Psoas muscle (tissue), 8 donors: ENCODE results near the gene SPTB. TPM values are rescaled to one million over a fixed set of nuclear protein-coding genes. Genes with fewer than 3 reads are reported as not detected.

Source experiments
- ATAC-seq, 4 donors: fragments of 200-7000 bp; cut with Tn5 transposase; one replicate each; pipeline ENCODE4 v1.9.1; 2020; ENCODE audit warnings: moderate library complexity in 3 of 4, mild to moderate bottlenecking in 2 of 4
- DNase-seq, 2 donors: peaks; one replicate each; pipeline ENCODE4 v3.0.0-alpha.2; 2020
- H3K27ac ChIP-seq: fragments of 200-600 bp; one replicate; pipeline ENCODE4 v1.8.0; 2022
- H3K27me3 ChIP-seq, 3 donors: fragments of 200-600 bp in 1 of 3; one replicate each; pipeline versions ENCODE4 v1.6.1 to v1.8.0; 2013 to 2022; ENCODE audit warnings: low read length in 2 of 3, mild to moderate bottlenecking in 2 of 3, moderate library complexity in 1 of 3; ENCODE audit not compliant: insufficient read depth in 3 of 3
- H3K36me3 ChIP-seq, 2 donors: fragments of 200-600 bp in 1 of 2; one replicate each; pipeline versions ENCODE4 v1.6.1 to v1.8.0; 2013 to 2022; ENCODE audit warnings: low read depth in 1 of 2, mild to moderate bottlenecking in 1 of 2, moderate library complexity in 1 of 2; ENCODE audit not compliant: insufficient read depth in 1 of 2
- H3K4me1 ChIP-seq: fragments of 200-600 bp; one replicate; pipeline ENCODE4 v1.8.0; 2022
- H3K4me3 ChIP-seq: fragments of 200-600 bp; one replicate; pipeline ENCODE4 v1.8.0; 2022; ENCODE audit warnings: mild to moderate bottlenecking
- H3K9me3 ChIP-seq: fragments of 200-600 bp; one replicate; pipeline ENCODE4 v1.8.0; 2022
- WGBS, 3 donors: extraction: QIAGEN DNeasy Blood & Tissue Kit; methylation state at CpG; one replicate each; pipeline versions ENCODE4 v1.1.6 to v1.1.7; 2013; 5-methylcytosine and 5-hydroxymethylcytosine counted together
- intact Hi-C, 2 donors: fragments of 100-400 bp; cut with DNase I; formaldehyde crosslinking; loops; one replicate each; pipeline versions ENCODE4 v1.11.0 to v1.14.2; 2022
- polyA plus RNA-seq, 3 donors: library from polyadenylated mRNA; stranded (reverse); fragments of 200-250 nt; gene quantifications; one replicate each; pipeline ENCODE4 v1.2.3, GENCODE V29; 2013
- total RNA-seq, 4 donors: library from RNA; stranded (reverse); fragmentation: NEBNext Ultra II Directional in 2 of 4; extraction: Animal tissue kit (Norgen Biotek cat#: 25700) in 2 of 4; gene quantifications; one replicate each; pipeline versions ENCODE4 v1.2.1 to v1.2.4, GENCODE V29; 2021 to 2023
- TF ChIP-seq, protein P1 (sequence below): fragments of 200-600 bp; IDR thresholded peaks from one replicate; pipeline ENCODE4 v1.8.0; 2022; ENCODE audit warnings: antibody characterized with exemption
- donor health status: healthy with polysubstance abuse.
- donor health status: DM: no; HTN: no; CAD: no; lungs with moderate emphysema.
- donor health status: Bipolar disorder and iron deficiency.
- donor health status: healthy.
- donor health status: DM: yes; HTN: yes; CAD: no.
- donor health status: DM: no; HTN: no; CAD: no.
- donor health status: DM: no; HTN: no; CAD: no.
- donor health status: DM: yes; HTN: yes; CAD: no.

The SPTB gene
- total and polyA plus RNA-seq, 7 donors: 43.4 to 540 (median 374) TPM

DNA sequence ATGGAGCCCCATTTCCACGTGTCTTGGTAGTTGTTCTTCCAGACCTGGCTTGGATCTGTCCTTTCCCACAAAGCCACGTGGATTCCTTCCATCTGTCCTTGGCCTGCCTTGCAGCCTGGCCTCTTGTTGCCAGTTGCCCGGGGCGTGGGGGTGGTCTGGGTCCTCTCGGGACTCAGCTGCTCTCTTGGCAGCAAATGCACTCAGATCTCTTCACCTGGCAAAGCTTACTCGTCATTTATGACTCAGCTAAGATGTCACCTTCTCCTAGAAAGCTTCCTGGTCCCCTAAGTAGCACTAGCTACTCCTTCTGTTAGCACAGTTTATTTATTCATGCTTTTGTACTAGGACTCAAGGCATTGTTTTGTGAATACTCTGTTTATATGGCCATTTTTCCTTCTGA lies 161.8 kb downstream of the SPTB start:
- TF ChIP-seq, protein P1, sequence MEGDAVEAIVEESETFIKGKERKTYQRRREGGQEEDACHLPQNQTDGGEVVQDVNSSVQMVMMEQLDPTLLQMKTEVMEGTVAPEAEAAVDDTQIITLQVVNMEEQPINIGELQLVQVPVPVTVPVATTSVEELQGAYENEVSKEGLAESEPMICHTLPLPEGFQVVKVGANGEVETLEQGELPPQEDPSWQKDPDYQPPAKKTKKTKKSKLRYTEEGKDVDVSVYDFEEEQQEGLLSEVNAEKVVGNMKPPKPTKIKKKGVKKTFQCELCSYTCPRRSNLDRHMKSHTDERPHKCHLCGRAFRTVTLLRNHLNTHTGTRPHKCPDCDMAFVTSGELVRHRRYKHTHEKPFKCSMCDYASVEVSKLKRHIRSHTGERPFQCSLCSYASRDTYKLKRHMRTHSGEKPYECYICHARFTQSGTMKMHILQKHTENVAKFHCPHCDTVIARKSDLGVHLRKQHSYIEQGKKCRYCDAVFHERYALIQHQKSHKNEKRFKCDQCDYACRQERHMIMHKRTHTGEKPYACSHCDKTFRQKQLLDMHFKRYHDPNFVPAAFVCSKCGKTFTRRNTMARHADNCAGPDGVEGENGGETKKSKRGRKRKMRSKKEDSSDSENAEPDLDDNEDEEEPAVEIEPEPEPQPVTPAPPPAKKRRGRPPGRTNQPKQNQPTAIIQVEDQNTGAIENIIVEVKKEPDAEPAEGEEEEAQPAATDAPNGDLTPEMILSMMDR: no peak
- no peaks in the 10 kb centered on the region for H3K36me3 ChIP-seq
- ATAC-seq: peak; percentile 43 to 72 (median 59)
- DNase-seq: peak in 1 of 2 donors; percentile 33
- peaks cover 24% of the 10 kb centered on the region for H3K4me1 ChIP-seq
- no peak overlapping the region for H3K4me3 ChIP-seq
- WGBS, 3 donors: 12 to 24% (median 13%) methylated on average over 6 of the region's 6 CpGs
- intact Hi-C loops: no loop called here
- peaks cover 12% of the 10 kb centered on the region for H3K9me3 ChIP-seq
- H3K27me3 ChIP-seq: no peaks in the 10 kb centered on the region
- peak overlapping the region; percentile 30 for H3K27ac ChIP-seq

DNA sequence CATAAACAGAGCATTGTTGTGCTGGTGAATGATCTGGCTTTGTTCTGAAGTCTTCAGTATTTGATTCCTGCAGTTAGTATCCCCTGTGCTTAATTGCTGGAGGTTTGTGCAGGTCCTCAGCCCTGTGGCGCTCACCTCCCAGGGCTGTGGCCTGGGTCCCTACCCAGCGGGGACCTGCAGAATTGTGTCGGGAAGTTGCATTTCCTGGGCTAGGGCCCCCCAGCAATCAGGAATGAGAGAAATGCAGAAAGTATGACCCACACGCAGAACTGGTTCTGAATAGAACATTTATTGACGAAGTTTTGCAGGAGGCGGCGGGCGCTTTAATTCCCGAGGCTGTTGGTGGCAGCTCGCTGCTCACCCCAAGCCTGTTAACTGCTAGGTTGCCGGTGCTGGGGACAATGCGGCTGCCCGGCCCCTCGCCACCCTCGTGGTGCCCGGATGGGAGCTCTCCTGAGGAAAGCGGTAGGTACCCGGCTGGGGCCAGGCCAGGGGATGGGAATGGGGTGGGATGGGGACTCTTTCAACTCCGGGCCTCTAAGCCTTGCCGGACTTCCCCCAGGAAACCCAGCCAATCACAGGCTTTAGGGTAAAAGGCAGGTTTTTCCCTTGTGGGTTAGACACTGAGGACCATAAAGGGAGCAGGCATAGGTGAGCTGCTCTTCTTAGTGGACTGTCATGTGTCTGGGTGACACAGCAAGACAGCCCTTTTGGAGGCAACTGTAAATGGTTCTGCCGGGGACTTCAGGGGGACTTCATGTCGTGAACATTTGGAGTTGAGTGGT lies 163.9 kb downstream of the SPTB start:
- 39 to 69% (median 49%) methylated on average over 22 of the region's 22 CpGs for WGBS, 3 donors
- peak in 3 of 4 donors; percentile 26 to 57 (median 33) for ATAC-seq
- peaks cover 15% of the 10 kb centered on the region for H3K4me1 ChIP-seq
- TF ChIP-seq, protein P1: no peak
- H3K4me3 ChIP-seq: peak overlapping the region; percentile 53
- DNase-seq: no peak
- intact Hi-C loops: loop anchor here in 1 of 2 donors (1.0 kb wide), 1 partner anchor 11 kb away; no protein-coding TSS in a partner anchor
- H3K27ac ChIP-seq: no peak overlapping the region
- H3K27me3 ChIP-seq: no peaks in the 10 kb centered on the region
- H3K9me3 ChIP-seq: peaks cover 17% of the 10 kb centered on the region
- no peaks in the 10 kb centered on the region for H3K36me3 ChIP-seq

DNA sequence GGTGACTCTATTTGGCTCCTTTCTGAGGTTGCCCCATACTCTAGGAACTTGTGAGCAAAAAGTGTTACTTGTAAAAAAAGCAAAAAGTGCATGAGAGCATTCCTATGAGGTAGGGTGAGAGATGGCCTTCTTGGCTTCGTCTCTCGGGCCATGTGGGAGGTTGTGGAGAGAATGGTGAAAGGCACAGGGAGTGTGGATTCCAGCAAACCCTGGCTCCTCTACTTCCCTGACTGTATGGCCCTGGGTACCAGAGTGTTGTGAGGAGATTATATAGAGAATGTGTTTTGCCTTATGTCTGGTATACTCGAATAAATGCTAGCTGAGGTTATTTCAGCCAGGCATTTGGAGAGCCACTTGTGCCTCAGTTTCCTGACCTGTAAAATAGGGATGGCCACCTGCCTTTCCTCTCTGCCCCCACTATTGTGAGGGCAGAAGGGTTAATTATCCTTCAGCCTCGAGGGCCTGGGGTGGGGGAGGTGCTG lies 164.5 kb downstream of the SPTB start:
- no peak overlapping the region for H3K27ac ChIP-seq
- H3K27me3 ChIP-seq: no peaks in the 10 kb centered on the region
- no peak overlapping the region for H3K4me3 ChIP-seq
- TF ChIP-seq, protein P1: no peak
- DNase-seq (no peak), ATAC-seq (no peak)
- peaks cover 15% of the 10 kb centered on the region for H3K4me1 ChIP-seq
- intact Hi-C loops: no loop called here
- peaks cover 17% of the 10 kb centered on the region for H3K9me3 ChIP-seq
- WGBS, 3 donors: 63 to 69% (median 66%) methylated on average over 4 of the region's 4 CpGs
- no peaks in the 10 kb centered on the region for H3K36me3 ChIP-seq

DNA sequence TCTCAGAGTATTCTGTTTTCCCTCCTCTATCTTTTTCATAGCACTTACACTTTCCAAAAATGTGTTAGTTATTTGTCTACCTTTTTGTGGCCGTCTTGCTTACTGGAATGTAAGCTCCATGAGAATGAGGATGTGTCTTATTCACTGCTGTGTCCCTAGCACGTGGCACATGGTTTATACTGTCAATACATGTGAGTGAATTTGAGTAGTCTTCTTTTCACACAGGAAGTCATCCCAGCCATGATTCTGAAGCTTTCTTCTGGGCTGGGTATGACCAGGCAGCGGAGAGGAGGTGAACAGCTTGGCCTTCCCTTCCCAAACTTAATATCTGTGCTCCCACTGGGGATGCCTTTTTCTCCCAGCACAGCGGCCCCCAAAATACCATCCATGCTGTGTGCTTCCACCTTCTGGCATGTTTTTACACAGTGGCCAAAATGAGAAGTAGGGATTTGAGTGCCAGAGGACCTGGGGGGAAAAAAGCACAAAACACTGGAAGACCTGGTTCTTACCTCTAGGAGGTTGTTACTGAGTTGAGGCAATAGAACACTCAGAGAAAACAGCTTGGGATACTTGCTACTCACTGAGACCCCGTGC lies 165.2 kb downstream of the SPTB start:
- Histone ChIP-seq H3K9me3 (peaks cover 17% of the 10 kb centered on the region), H3K27me3 (no peaks in the 10 kb centered on the region), H3K36me3 (no peaks in the 10 kb centered on the region), H3K4me1 (peaks cover 15% of the 10 kb centered on the region), H3K4me3 (no peak overlapping the region), H3K27ac (no peak overlapping the region)
- no peak for DNase-seq
- 92 to 95% (median 92%) methylated on average over 5 of the region's 5 CpGs for WGBS, 3 donors
- intact Hi-C loops: no loop called here
- TF ChIP-seq, protein P1: no peak
- no peak for ATAC-seq
